WTC11 (cell line): Measurements from ENCODE around the gene VAC14.

Experiments
- ATF6 ChIP-seq: sonication (generic); formaldehyde crosslinking; IDR thresholded peaks from 2 replicates; pipeline ENCODE4 v1.8.1; 2023; ENCODE audit warnings: mild to moderate bottlenecking, missing genetic modification reagents
- CBFB ChIP-seq: sonication (generic); formaldehyde crosslinking; IDR thresholded peaks from 2 replicates; pipeline ENCODE4 v1.8.1; 2022; ENCODE audit warnings: mild to moderate bottlenecking, low read depth, missing genetic modification reagents
- CTCF ChIP-seq: fragments of 200-600 bp; IDR thresholded peaks from 2 replicates; pipeline ENCODE4 v1.8.0; 2022; ENCODE audit warnings: antibody characterized with exemption
- ESRRA ChIP-seq: sonication (generic); formaldehyde crosslinking; IDR thresholded peaks from 2 replicates; pipeline ENCODE4 v1.8.1; 2022; ENCODE audit warnings: mild to moderate bottlenecking, missing genetic modification reagents, borderline replicate concordance
- ETV6 ChIP-seq: sonication (generic); formaldehyde crosslinking; IDR thresholded peaks from 2 replicates; pipeline ENCODE4 v1.8.1; 2022; ENCODE audit warnings: mild to moderate bottlenecking, missing genetic modification reagents
- MAX ChIP-seq: sonication (generic); formaldehyde crosslinking; IDR thresholded peaks from 2 replicates; pipeline ENCODE4 v1.8.0; 2022; ENCODE audit warnings: mild to moderate bottlenecking, missing genetic modification reagents
- PREB ChIP-seq: sonication (generic); formaldehyde crosslinking; IDR thresholded peaks from 2 replicates; pipeline ENCODE4 v1.8.1; 2022; ENCODE audit warnings: mild to moderate bottlenecking, missing genetic modification reagents, moderate library complexity, borderline replicate concordance
- PRRX2 ChIP-seq: fragments of 250-450 bp; sonication (Bioruptor Pico); IDR thresholded peaks from 2 replicates; pipeline ENCODE4 v1.8.0; 2021; ENCODE audit warnings: mild to moderate bottlenecking
- RELA ChIP-seq: sonication (generic); formaldehyde crosslinking; IDR thresholded peaks from 2 replicates; pipeline ENCODE4 v1.8.1; 2022; ENCODE audit warnings: missing genetic modification reagents, mild to moderate bottlenecking, borderline replicate concordance
- TEAD1 ChIP-seq: sonication (generic); formaldehyde crosslinking; IDR thresholded peaks from 2 replicates; pipeline ENCODE4 v1.8.0; 2022; ENCODE audit warnings: mild to moderate bottlenecking, missing genetic modification reagents
- TEAD4 ChIP-seq: sonication (generic); formaldehyde crosslinking; IDR thresholded peaks from 2 replicates; pipeline ENCODE4 v1.8.0; 2022; ENCODE audit warnings: mild to moderate bottlenecking, missing genetic modification reagents
- TP53 ChIP-seq: sonication (generic); formaldehyde crosslinking; IDR thresholded peaks from 2 replicates; pipeline ENCODE4 v1.8.1; 2023; ENCODE audit warnings: mild to moderate bottlenecking, missing genetic modification reagents
- USF1 ChIP-seq: sonication (generic); formaldehyde crosslinking; IDR thresholded peaks from 2 replicates; pipeline ENCODE4 v1.8.0; 2022; ENCODE audit warnings: mild to moderate bottlenecking, missing genetic modification reagents
- ZBTB43 ChIP-seq: sonication (generic); formaldehyde crosslinking; IDR thresholded peaks from 2 replicates; pipeline ENCODE4 v1.8.1; 2023; ENCODE audit warnings: mild to moderate bottlenecking, missing genetic modification reagents

GRCh38 chr16:70688246-70688742 is 112.7 kb downstream of the VAC14 start:
- TF ChIP-seq USF1 (CRISPR knock-in tag) (no peak), RELA (CRISPR knock-in tag) (no peak), CTCF (no peak), PRRX2 (no peak), PREB (CRISPR knock-in tag) (no peak), TEAD1 (CRISPR knock-in tag) (no peak), ATF6 (CRISPR knock-in tag) (no peak), ETV6 (CRISPR knock-in tag) (no peak), ESRRA (CRISPR knock-in tag) (no peak), ZBTB43 (CRISPR knock-in tag) (no peak), TEAD4 (CRISPR knock-in tag) (no peak), CBFB (CRISPR knock-in tag) (no peak), MAX (CRISPR knock-in tag) (no peak), TP53 (no peak)
